ENCODE measurements around the gene DOCK8. TPM values are rescaled to one million over a fixed set of nuclear protein-coding genes. Genes with fewer than 3 reads are reported as not detected.

DOCK8 gene
- total RNA-seq, 1 donor = 0.18 TPM

- DNase-seq (ENCODE audit: low read depth) = no peak
- no peak for TF ChIP-seq CTCF (IDR thresholded peaks at IDR 0.05; ENCODE audit: insufficient read depth, low read length)
- H3K4me3 ChIP-seq (ENCODE audit: low read depth, low read length) = no peak overlapping the region
Measured at GRCh38 chr9:331197-331596, 116.5 kb downstream of the DOCK8 start.

GRCh38 chr9:335373-335772 lies 120.7 kb downstream of the DOCK8 start:
- H3K4me3 ChIP-seq (ENCODE audit: low read depth, low read length) = no peak overlapping the region
- DNase-seq (ENCODE audit: low read depth) = no peak
- TF ChIP-seq CTCF (IDR thresholded peaks at IDR 0.05; ENCODE audit: insufficient read depth, low read length) = no peak

- TF ChIP-seq CTCF (IDR thresholded peaks at IDR 0.05; ENCODE audit: insufficient read depth, low read length) = no peak
- no peak for DNase-seq (ENCODE audit: low read depth)
- no peak overlapping the region for H3K4me3 ChIP-seq (ENCODE audit: low read depth, low read length)
Measured at GRCh38 chr9:336039-336438, 121.4 kb downstream of the DOCK8 start.

GRCh38 chr9:338602-339001 lies 123.9 kb downstream of the DOCK8 start:
- TF ChIP-seq CTCF (IDR thresholded peaks at IDR 0.05; ENCODE audit: insufficient read depth, low read length) = no peak
- DNase-seq (ENCODE audit: low read depth) = no peak
- no peak overlapping the region for H3K4me3 ChIP-seq (ENCODE audit: low read depth, low read length)

GRCh38 chr9:341634-342421 lies 127.2 kb downstream of the DOCK8 start:
- no peak overlapping the region for H3K4me3 ChIP-seq (ENCODE audit: low read depth, low read length)
- TF ChIP-seq CTCF (IDR thresholded peaks at IDR 0.05; ENCODE audit: insufficient read depth, low read length) = no peak
- DNase-seq (ENCODE audit: low read depth) = no peak

- no peak overlapping the region for H3K4me3 ChIP-seq (ENCODE audit: low read depth, low read length)
- TF ChIP-seq CTCF (IDR thresholded peaks at IDR 0.05; ENCODE audit: insufficient read depth, low read length) = no peak
- DNase-seq (ENCODE audit: low read depth) = no peak
Measured at GRCh38 chr9:343773-344172, 129.1 kb downstream of the DOCK8 start.

- DNase-seq (ENCODE audit: low read depth) = no peak
- TF ChIP-seq CTCF (IDR thresholded peaks at IDR 0.05; ENCODE audit: insufficient read depth, low read length) = no peak
- no peak overlapping the region for H3K4me3 ChIP-seq (ENCODE audit: low read depth, low read length)
Measured at GRCh38 chr9:346111-346571, 131.5 kb downstream of the DOCK8 start.

Measured in fibroblast of the aortic adventitia (primary cell).